Thyroid gland (tissue), 4 donors: ENCODE data around the gene MYLK. TPM values are rescaled to one million over a fixed set of nuclear protein-coding genes. Genes with fewer than 3 reads are reported as not detected.

Experiments
- DNase-seq, 2 donors: peaks; one replicate each; pipeline ENCODE4 v3.0.0-alpha.2; 2019
- H3K27ac ChIP-seq, 3 donors: fragments of 200-600 bp; sonication (generic); 1 replicate in 2 of 3; 2 replicates in 1 of 3; pipeline ENCODE4 v1.5.1; 2016 to 2019; ENCODE audit warnings: mild to moderate bottlenecking in 1 of 3, moderate library complexity in 1 of 3
- H3K27me3 ChIP-seq: fragments of 200-600 bp; sonication (generic); one replicate; pipeline ENCODE4 v1.5.1; 2019
- H3K36me3 ChIP-seq, 2 donors: fragments of 200-600 bp; sonication (generic); one replicate each; pipeline ENCODE4 v1.5.1; 2016 to 2019
- H3K4me1 ChIP-seq, 2 donors: fragments of 200-600 bp; sonication (generic); one replicate each; pipeline ENCODE4 v1.5.1; 2017 to 2019
- H3K4me3 ChIP-seq, 3 donors: fragments of 200-600 bp; sonication (generic); replicated peaks in 1 of 3; 1 replicate in 2 of 3; 2 replicates in 1 of 3; pipeline ENCODE4 v1.5.1; 2016; ENCODE audit warnings: mild to moderate bottlenecking in 1 of 3
- H3K9me3 ChIP-seq: fragments of 200-600 bp; sonication (generic); one replicate; pipeline ENCODE4 v1.5.1; 2017
- CTCF ChIP-seq, 6 experiments: fragments of 200-600 bp in 3 of 6; fragments of 450-650 bp in 3 of 6; sonication (generic) in 3 of 6; IDR thresholded peaks; one replicate each; pipeline ENCODE4 v1.5.1; 2016 to 2019; ENCODE audit warnings: antibody characterized with exemption in 6 of 6, mild to moderate bottlenecking in 2 of 6, inconsistent platforms in 1 of 6, moderate library complexity in 1 of 6
- POLR2A ChIP-seq, 2 donors: fragments of 450-650 bp; IDR thresholded peaks; one replicate each; pipeline ENCODE4 v1.6.1; 2017; ENCODE audit warnings: antibody characterized with exemption in 2 of 2, mild to moderate bottlenecking in 2 of 2, moderate library complexity in 1 of 2
- WGBS, 2 donors: methylation state at CpG; one replicate each; pipeline ENCODE4 v1.1.5; 2017; 5-methylcytosine and 5-hydroxymethylcytosine counted together
- intact Hi-C: fragments of 100-400 bp; cut with DNase I; formaldehyde crosslinking; loops from one replicate; pipeline ENCODE4 v1.15.1; 2023
- total RNA-seq, 4 donors: library from RNA; depleted of rRNA; stranded (reverse); fragments of >200 nt; gene quantifications; one replicate each; pipeline ENCODE4 v1.2.3, GENCODE V29; 2016

Gene MYLK
- total RNA-seq, 4 donors from 2014 or later = 28.9 to 51.2 (median 37.4) TPM

DNA sequence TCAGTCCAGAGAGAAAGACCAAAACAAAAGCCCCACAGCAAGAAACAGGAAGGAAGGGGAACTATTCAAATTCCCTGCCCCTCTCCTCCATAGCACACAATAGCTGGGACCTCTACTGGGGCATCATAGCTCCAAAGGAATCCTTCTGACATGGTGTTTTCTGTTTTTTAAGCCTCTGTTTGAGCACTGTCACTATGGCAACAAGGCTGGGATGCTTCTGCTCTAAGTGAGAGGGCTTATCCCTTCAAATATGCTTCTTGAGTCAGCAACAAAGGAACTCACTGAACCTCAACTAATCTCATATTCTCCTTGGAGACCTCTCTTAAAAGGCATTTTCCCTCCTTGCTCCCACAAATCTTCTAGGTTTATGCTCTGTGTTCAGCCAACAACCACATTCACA is 40.5 kb downstream of the MYLK start:
- no peaks in the 10 kb centered on the region for H3K4me1 ChIP-seq
- no peaks in the 10 kb centered on the region for H3K27me3 ChIP-seq
- DNase-seq = no peak
- intact Hi-C loops = no loop called here
- TF ChIP-seq POLR2A (IDR thresholded peaks at IDR 0.05) = no peak
- TF ChIP-seq CTCF (IDR thresholded peaks at IDR 0.05) = no peak
- H3K9me3 ChIP-seq = no peaks in the 10 kb centered on the region
- no peaks in the 10 kb centered on the region for H3K36me3 ChIP-seq
- no peak overlapping the region for H3K4me3 ChIP-seq
- no peak overlapping the region for H3K27ac ChIP-seq

- H3K27me3 ChIP-seq = no peaks in the 10 kb centered on the region
- intact Hi-C loops = no loop called here
- 85 to 94% methylated on average over 4 of the region's 4 CpGs for WGBS, 2 donors
- no peaks in the 10 kb centered on the region for H3K36me3 ChIP-seq
- no peak for DNase-seq
- no peak for TF ChIP-seq CTCF (IDR thresholded peaks at IDR 0.05)
- TF ChIP-seq POLR2A (IDR thresholded peaks at IDR 0.05) = no peak
- no peaks in the 10 kb centered on the region for H3K9me3 ChIP-seq
- H3K4me3 ChIP-seq = no peak overlapping the region
- H3K4me1 ChIP-seq = no peaks in the 10 kb centered on the region
- H3K27ac ChIP-seq = no peak overlapping the region
Observed at GRCh38 chr3:123842711-123843110, 41.4 kb downstream of the MYLK start.

DNA sequence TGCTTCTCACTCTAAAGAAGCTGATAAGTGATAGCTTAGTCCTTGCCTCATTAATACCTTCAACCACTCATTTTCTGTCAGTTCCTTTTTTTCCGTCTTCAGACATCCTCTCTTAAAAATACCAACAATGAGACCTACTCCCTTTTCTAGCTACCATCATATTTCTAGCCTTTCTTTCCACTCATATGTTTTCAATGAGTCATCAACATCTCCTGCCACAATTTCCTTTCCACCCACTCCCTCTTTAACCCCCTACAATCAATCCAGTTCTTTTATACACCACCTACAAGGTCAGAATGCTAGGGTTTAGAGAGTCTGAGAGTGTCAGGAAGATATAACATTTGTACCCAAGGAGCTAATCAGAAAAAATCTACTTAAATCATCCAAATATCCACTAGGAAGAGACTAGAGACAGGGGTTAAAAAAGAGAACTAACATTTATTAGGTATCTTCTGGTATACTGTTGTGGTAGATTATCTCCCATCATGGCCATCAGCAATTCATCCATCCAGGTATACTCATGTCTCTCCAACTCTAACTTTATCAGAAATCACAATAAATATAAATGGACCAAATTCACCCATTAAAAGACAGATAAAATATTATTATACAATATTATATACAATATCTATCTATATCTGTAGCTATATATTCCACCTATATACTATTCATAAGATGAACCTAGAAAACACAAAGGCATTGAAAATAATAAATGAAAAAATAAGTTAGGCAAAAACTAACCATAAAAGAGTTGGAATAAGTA is 42.5 kb downstream of the MYLK start:
- WGBS, 2 donors = 83 to 89% methylated on average over 1 of the region's 1 CpG
- no peak for DNase-seq
- intact Hi-C loops = no loop called here
- Histone ChIP-seq H3K27ac (no peak overlapping the region), H3K4me1 (no peaks in the 10 kb centered on the region), H3K4me3 (no peak overlapping the region), H3K9me3 (no peaks in the 10 kb centered on the region), H3K36me3 (no peaks in the 10 kb centered on the region), H3K27me3 (no peaks in the 10 kb centered on the region)
- no peak for TF ChIP-seq CTCF (IDR thresholded peaks at IDR 0.05)
- no peak for TF ChIP-seq POLR2A (IDR thresholded peaks at IDR 0.05)

GRCh38 chr3:123840961-123841360 is 43.2 kb downstream of the MYLK start:
- DNase-seq = no peak
- Histone ChIP-seq H3K4me3 (no peak overlapping the region), H3K9me3 (no peaks in the 10 kb centered on the region), H3K36me3 (no peaks in the 10 kb centered on the region), H3K27me3 (no peaks in the 10 kb centered on the region), H3K4me1 (no peaks in the 10 kb centered on the region), H3K27ac (no peak overlapping the region)
- intact Hi-C loops = no loop called here
- WGBS, 2 donors = 93 to 96% methylated on average over 2 of the region's 2 CpGs
- TF ChIP-seq POLR2A (IDR thresholded peaks at IDR 0.05) = no peak
- no peak for TF ChIP-seq CTCF (IDR thresholded peaks at IDR 0.05)

- H3K9me3 ChIP-seq = no peaks in the 10 kb centered on the region
- no peaks in the 10 kb centered on the region for H3K27me3 ChIP-seq
- intact Hi-C loops = no loop called here
- H3K27ac ChIP-seq = no peak overlapping the region
- no peak for DNase-seq
- no peaks in the 10 kb centered on the region for H3K36me3 ChIP-seq
- H3K4me1 ChIP-seq = no peaks in the 10 kb centered on the region
- no peak overlapping the region for H3K4me3 ChIP-seq
- TF ChIP-seq CTCF (IDR thresholded peaks at IDR 0.05) (no peak), POLR2A (IDR thresholded peaks at IDR 0.05) (no peak)
Observed at GRCh38 chr3:123837858-123838257, 46.3 kb downstream of the MYLK start.
